ENCODE data around the gene EAPP.
"Not testable (repeated sequence)": the region's sequence is repeated elsewhere in the genome, so short reads cannot be mapped to it uniquely, and the experiment has no call there.

The EAPP gene

DNA sequence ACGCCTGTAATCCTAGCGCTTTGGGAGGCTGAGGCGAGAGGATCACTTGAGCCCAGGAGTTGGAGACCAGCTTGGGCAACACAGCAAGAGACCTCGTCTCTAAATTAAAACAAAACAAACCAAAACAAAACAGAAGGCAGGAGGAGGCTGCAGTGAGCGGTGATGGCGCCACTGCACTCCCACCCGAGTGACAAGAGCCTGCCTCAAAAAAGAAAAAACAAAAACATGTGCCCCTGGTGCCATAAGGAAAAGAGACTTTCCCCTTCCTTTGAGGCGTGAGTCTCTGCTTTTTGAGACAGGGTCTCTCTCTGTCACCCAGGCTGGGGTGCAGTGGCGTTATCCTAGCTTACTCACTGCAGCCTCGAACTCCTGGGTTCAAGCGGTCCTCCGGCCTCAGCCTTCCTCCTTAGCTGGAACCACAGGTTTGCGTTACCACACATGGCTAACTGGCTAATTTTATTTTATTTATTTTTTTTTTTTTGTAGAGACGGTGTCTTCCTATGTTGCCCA, 9.0 kb upstream of the EAPP start:
- no peaks in the 10 kb centered on the region for H3K4me1 Mint-ChIP-seq
- H3K27ac Mint-ChIP-seq: peak overlapping the region in 1 of 3 experiments; percentile 25
- no peaks in the 10 kb centered on the region for H3K9me3 Mint-ChIP-seq
- no peaks in the 10 kb centered on the region for H3K36me3 Mint-ChIP-seq (ENCODE audit: low read depth)
- TF ChIP-seq, protein P1, sequence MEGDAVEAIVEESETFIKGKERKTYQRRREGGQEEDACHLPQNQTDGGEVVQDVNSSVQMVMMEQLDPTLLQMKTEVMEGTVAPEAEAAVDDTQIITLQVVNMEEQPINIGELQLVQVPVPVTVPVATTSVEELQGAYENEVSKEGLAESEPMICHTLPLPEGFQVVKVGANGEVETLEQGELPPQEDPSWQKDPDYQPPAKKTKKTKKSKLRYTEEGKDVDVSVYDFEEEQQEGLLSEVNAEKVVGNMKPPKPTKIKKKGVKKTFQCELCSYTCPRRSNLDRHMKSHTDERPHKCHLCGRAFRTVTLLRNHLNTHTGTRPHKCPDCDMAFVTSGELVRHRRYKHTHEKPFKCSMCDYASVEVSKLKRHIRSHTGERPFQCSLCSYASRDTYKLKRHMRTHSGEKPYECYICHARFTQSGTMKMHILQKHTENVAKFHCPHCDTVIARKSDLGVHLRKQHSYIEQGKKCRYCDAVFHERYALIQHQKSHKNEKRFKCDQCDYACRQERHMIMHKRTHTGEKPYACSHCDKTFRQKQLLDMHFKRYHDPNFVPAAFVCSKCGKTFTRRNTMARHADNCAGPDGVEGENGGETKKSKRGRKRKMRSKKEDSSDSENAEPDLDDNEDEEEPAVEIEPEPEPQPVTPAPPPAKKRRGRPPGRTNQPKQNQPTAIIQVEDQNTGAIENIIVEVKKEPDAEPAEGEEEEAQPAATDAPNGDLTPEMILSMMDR (IDR thresholded peaks at IDR 0.05; ENCODE audit: unreplicated experiment in 3 of 3): no peak
- H3K4me3 Mint-ChIP-seq: no peak overlapping the region
- H3K27me3 Mint-ChIP-seq (ENCODE audit: low read depth): no peaks in the 10 kb centered on the region

DNA sequence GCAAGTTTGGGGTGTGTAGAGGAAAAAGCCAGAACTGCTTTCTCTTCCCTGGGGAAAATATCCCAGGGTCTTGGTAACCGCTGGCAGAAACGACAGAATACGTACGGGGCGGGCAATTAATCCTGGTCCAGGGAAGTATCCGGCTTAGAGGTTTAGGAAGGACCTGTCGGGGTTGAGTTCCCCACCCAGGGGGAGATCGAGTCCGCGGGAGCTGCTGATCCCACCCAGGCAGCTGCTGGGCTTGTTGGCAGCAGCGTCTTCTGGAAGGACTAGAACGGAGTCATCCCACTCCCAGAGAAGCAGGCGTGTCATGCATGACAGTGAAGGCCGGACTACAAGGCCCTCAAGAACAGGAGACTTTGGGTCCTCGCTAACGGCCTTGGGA, 7.6 kb upstream of the EAPP start:
- not testable (repeated sequence) for H3K4me3 Mint-ChIP-seq; H3K36me3 Mint-ChIP-seq (ENCODE audit: low read depth); H3K27ac Mint-ChIP-seq; H3K9me3 Mint-ChIP-seq; H3K27me3 Mint-ChIP-seq (ENCODE audit: low read depth); H3K4me1 Mint-ChIP-seq

DNA sequence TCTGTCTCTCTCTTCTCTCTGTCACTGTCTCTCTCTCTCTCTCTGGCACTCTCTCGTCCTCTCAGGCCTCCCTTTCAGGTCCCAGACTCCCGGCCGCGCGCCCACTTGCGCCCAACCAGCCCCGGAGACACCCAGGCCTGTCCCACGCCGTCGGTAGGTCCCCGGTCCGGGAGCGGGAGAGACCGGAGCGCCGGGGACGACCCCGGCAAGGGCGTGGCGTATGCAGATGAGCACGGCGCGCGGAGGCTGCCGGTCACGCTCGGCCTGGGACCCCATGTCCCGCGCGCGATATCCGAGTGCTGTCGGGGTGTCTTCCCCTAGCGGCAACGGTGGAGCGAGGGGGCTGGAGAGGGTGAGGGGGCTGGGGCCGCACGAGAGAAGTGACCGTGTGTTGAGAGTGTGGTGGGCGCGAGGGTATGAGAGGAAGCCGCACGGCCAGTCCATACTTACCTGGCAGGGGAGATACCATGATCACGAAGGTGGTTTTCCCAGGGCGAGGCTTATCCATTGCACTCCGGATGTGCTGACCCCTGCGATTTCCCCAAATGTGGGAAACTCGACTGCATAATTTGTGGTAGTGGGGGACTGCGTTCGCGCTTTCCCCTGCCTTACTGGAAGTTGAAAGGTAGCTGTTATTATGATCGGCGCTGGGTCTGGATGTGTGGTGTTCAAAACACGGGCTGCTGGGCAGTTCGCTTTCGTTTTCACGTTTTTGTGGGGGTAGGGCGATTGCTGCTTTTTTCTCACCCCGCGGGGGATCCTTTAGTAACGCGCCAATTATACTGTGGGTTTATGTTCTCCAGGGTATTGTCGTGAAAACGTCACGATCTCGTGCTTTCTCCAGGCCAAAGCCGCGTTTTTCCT, 7.0 kb upstream of the EAPP start:
- not testable (repeated sequence) for H3K9me3 Mint-ChIP-seq; H3K4me1 Mint-ChIP-seq; H3K27ac Mint-ChIP-seq; H3K4me3 Mint-ChIP-seq; H3K36me3 Mint-ChIP-seq (ENCODE audit: low read depth); H3K27me3 Mint-ChIP-seq (ENCODE audit: low read depth)

DNA sequence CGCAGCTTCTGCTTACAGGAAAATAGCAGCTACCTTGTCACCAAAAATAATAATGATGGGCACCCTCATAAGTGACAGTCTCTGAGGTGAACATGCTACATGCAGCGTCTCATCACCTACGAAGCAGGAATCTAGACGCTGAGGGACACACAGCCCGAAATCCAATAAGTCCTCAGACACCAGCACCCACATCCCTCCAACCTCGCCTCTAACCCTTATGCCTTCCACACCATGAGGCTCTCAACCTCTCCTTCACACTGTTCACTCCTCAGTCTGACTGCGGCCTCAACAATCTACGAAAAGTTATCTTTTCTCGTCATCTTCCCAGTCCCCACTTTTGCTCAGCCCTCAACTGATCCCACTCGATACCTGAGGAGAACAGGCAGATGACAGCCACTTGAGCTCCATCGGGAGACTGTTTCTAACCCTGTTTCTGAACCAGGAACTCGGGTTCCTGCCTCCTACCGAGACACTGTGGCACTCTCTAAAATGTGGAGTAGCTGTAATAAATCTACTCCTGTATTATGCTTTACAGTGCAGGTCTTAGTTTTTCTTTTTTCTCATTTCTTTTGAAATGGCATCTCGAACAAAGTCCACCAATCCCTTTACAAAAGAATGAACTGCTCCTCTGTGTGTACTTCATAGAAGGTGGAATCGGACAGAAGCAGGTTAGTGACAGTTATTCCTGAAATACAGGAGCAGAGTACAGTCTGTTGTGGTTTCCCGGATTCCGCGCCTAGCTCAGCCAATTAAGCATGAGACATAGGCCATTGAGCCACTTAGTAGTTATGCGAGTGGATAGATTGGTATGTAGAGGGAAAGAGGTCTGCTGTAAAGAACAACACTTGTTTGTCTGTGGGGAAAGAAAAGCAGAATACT, 919 bp upstream of the EAPP start:
- H3K27me3 Mint-ChIP-seq (ENCODE audit: low read depth); H3K36me3 Mint-ChIP-seq (ENCODE audit: low read depth); H3K9me3 Mint-ChIP-seq: not testable (repeated sequence)
- Mint-ChIP-seq H3K4me1 (peaks cover 18% of the 10 kb centered on the region), H3K27ac (peak overlapping the region; percentile 95 to 98 (median 98)), H3K4me3 (peak overlapping the region; percentile 98 to 100 (median 99))

DNA sequence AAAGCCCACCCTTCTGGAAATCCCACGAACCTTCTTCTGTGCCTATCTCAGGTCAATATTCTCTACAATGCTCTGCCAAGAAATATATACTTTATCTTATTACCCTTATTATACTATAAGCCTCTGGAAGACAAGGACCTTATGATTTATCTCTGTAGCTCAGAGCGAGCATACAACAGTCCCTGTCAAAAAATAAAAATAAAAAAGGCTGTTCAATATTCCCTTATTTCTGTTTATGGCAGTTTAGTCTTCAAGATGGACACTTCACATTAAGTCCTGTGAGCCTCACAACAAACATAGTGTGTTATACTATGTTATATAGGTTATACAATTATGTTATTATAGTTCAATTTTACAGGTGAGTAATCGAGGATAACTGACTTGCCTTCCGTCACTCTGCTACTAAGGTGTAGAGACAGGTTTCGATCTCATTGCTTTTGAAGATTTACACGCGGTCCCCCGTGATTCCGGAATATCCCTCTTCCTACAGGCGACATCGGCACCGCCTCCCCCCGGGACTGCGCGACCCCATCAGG, 562 bp downstream of the EAPP start:
- TF ChIP-seq, protein P1 (IDR thresholded peaks at IDR 0.05; ENCODE audit: unreplicated experiment in 3 of 3): no peak
- peak overlapping the region; percentile 98 to 100 (median 99) for H3K4me3 Mint-ChIP-seq
- peak overlapping the region; percentile 95 to 98 (median 98) for H3K27ac Mint-ChIP-seq
- peaks cover 18% of the 10 kb centered on the region for H3K4me1 Mint-ChIP-seq
- H3K9me3 Mint-ChIP-seq: no peaks in the 10 kb centered on the region
- H3K36me3 Mint-ChIP-seq (ENCODE audit: low read depth): peaks cover 12% of the 10 kb centered on the region
- H3K27me3 Mint-ChIP-seq (ENCODE audit: low read depth): no peaks in the 10 kb centered on the region

DNA sequence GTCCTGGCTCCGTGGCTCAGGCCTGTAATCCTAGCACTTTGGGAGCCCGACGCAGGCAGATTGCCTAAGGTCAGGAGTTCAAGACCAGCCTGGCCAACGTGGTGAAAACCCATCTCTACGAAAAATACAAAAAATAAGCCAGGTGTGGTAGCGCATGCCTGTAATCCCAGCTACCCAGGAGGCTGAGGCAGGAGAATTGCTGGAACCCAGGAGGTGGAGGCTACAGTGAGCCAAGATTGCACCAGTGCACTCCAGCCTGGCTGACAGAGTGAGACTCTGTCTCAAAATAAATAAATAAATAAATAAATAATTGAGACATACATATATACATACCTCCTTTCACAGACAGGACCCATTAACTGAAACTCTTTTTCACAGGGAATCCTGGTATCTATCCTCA, 1.4 kb downstream of the EAPP start:
- H3K36me3 Mint-ChIP-seq (ENCODE audit: low read depth): peaks cover 19% of the 10 kb centered on the region
- peak overlapping the region; percentile 98 to 100 (median 99) for H3K4me3 Mint-ChIP-seq
- H3K27ac Mint-ChIP-seq: peak overlapping the region in 1 of 3 experiments; percentile 98
- peaks cover 18% of the 10 kb centered on the region for H3K4me1 Mint-ChIP-seq
- not testable (repeated sequence) for H3K9me3 Mint-ChIP-seq; H3K27me3 Mint-ChIP-seq (ENCODE audit: low read depth)

DNA sequence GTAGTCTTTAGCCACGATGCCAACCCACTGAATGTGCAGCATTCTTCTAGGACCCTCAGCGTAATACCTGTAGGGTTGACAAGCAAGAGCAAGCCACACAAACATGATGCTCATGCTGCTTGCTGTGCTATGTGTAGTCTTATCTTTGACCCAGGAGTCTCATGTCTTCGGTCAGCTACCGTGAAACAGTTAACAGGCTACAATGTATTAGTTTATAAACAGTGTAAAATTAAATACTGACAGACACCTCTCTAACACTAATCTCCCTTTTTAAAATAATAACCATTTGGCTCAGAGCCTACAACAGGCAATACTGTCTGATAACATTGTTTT, 1.9 kb downstream of the EAPP start:
- peak overlapping the region in 1 of 3 experiments; percentile 30 for H3K27ac Mint-ChIP-seq
- no peaks in the 10 kb centered on the region for H3K27me3 Mint-ChIP-seq (ENCODE audit: low read depth)
- peak overlapping the region; percentile 59 to 72 (median 65) for H3K4me3 Mint-ChIP-seq
- TF ChIP-seq, protein P1 (IDR thresholded peaks at IDR 0.05; ENCODE audit: unreplicated experiment in 3 of 3): no peak
- H3K4me1 Mint-ChIP-seq: peaks cover 18% of the 10 kb centered on the region
- H3K36me3 Mint-ChIP-seq (ENCODE audit: low read depth): peaks cover 22% of the 10 kb centered on the region
- no peaks in the 10 kb centered on the region for H3K9me3 Mint-ChIP-seq

Data from nephron (organoid).